ENCODE measurements around the gene GAGE1. TPM values are rescaled to one million over a fixed set of nuclear protein-coding genes. Genes with fewer than 3 reads are reported as not detected.
A peak's percentile ranks its signal among the peaks of the same experiment; 100 is the strongest.

The GAGE1 gene
- total and polyA plus RNA-seq, 2 of the 13 experiments (the other 11 are each of a cell fraction or from before 2014, with no cell fraction given) = not detected

DNA sequence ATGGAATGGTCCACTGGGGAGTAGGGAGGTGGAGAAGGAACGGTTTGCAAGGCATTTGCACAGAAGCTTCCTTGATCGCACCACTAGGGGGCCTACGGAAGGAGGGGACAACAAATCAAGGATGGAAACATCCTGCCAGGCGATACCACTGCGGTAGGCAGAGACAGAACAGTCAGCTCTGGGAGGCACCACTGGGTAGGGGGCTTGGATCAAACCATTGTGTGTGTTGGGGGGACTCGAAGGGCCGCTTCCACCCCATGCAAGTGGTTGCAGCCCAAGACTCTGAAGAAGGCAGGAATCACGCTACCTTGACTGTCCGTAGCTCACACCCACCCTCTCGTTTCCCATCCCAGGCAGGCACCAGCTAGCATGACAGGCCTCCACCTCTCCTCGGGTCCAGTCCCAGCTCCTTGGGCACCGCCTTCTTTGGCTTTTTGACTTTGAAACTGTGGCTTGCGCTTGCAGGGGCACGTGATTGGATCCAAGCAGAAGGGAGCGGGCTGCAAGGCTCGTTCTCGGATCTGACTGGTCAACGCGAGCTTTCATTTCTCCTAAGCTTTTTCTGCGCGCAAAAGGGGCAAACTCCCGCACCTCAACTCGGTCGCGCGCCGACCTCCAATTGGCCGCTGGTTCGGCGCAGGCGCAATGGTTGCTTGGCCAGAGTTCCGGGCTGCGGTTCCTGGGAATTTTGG is 28.4 kb downstream of the GAGE1 start:
- peak; percentile 56; the same call in 2 of the 3 replicates for ATAC-seq
- no TSS peak for BruUV-seq (replicated peaks)
- no peaks in the 10 kb centered on the region for H3K9me3 ChIP-seq (ENCODE audit: low read length)
- in situ Hi-C loops (cut with HindIII; ENCODE audit: extremely low pct_ligation_motif_present, low pct_unique_long_range_greater_than_20kb) (no loop called here), intact Hi-C loops (cut with micrococcal nuclease; ENCODE audit: unreplicated experiment) (loop anchor here (1.0 kb wide), 1 partner anchor 127 kb away; no protein-coding TSS in a partner anchor)
- no peak overlapping the region for H3K4me2 ChIP-seq (ENCODE audit: low read depth, low read length)
- H2AFZ ChIP-seq (ENCODE audit: low read length) = no peak overlapping the region
- peak; percentile 6 for DNase-seq (ENCODE audit: low spot score)
- no peaks in the 10 kb centered on the region for H3K27me3 ChIP-seq (ENCODE audit: control insufficient read depth in 1 of 2, insufficient read depth in 2 of 2, low read length in 2 of 2)
- 42% methylated on average over 8 of the region's 33 CpGs for WGBS (ENCODE audit: low lambda C conversion rate)
- no peaks in the 10 kb centered on the region for H3K4me1 ChIP-seq (ENCODE audit: insufficient read depth, low read length)
- H3K36me3 ChIP-seq (replicated peaks in 1 of 2; ENCODE audit: control insufficient read depth in 1 of 2, insufficient read depth in 2 of 2, low read length in 2 of 2) = no peaks in the 10 kb centered on the region
- H3K27ac ChIP-seq (ENCODE audit: extremely low read length, insufficient read depth, low read length) = no peak overlapping the region
- H4K20me1 ChIP-seq (ENCODE audit: insufficient read depth, low read length) = no peaks in the 10 kb centered on the region
- TF ChIP-seq, protein P1, sequence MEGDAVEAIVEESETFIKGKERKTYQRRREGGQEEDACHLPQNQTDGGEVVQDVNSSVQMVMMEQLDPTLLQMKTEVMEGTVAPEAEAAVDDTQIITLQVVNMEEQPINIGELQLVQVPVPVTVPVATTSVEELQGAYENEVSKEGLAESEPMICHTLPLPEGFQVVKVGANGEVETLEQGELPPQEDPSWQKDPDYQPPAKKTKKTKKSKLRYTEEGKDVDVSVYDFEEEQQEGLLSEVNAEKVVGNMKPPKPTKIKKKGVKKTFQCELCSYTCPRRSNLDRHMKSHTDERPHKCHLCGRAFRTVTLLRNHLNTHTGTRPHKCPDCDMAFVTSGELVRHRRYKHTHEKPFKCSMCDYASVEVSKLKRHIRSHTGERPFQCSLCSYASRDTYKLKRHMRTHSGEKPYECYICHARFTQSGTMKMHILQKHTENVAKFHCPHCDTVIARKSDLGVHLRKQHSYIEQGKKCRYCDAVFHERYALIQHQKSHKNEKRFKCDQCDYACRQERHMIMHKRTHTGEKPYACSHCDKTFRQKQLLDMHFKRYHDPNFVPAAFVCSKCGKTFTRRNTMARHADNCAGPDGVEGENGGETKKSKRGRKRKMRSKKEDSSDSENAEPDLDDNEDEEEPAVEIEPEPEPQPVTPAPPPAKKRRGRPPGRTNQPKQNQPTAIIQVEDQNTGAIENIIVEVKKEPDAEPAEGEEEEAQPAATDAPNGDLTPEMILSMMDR (CRISPR knock-in tag; IDR thresholded peaks at IDR 0.05) = peak; percentile 49
- TF ChIP-seq, protein P2, sequence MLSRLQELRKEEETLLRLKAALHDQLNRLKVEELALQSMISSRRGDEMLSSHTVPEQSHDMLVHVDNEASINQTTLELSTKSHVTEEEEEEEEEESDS (CRISPR knock-in tag; IDR thresholded peaks at IDR 0.05; ENCODE audit: borderline replicate concordance) = no peak
- TF ChIP-seq FOXJ3 (CRISPR knock-in tag; IDR thresholded peaks at IDR 0.05; ENCODE audit: borderline replicate concordance) (no peak), POLR2A (IDR thresholded peaks at IDR 0.05; ENCODE audit: insufficient read depth in 1 of 2, low read depth in 2 of 2, low read length in 2 of 2) (no peak), CBX5 (CRISPR knock-in tag; IDR thresholded peaks at IDR 0.05; ENCODE audit: borderline replicate concordance) (no peak), STAG1 (CRISPR knock-in tag; IDR thresholded peaks at IDR 0.05) (peak; percentile 26), SMC3 (IDR thresholded peaks at IDR 0.05; ENCODE audit: low read length) (peak; percentile 21; the same call in 1 of the 2 replicates)
- TF ChIP-seq, protein P3, sequence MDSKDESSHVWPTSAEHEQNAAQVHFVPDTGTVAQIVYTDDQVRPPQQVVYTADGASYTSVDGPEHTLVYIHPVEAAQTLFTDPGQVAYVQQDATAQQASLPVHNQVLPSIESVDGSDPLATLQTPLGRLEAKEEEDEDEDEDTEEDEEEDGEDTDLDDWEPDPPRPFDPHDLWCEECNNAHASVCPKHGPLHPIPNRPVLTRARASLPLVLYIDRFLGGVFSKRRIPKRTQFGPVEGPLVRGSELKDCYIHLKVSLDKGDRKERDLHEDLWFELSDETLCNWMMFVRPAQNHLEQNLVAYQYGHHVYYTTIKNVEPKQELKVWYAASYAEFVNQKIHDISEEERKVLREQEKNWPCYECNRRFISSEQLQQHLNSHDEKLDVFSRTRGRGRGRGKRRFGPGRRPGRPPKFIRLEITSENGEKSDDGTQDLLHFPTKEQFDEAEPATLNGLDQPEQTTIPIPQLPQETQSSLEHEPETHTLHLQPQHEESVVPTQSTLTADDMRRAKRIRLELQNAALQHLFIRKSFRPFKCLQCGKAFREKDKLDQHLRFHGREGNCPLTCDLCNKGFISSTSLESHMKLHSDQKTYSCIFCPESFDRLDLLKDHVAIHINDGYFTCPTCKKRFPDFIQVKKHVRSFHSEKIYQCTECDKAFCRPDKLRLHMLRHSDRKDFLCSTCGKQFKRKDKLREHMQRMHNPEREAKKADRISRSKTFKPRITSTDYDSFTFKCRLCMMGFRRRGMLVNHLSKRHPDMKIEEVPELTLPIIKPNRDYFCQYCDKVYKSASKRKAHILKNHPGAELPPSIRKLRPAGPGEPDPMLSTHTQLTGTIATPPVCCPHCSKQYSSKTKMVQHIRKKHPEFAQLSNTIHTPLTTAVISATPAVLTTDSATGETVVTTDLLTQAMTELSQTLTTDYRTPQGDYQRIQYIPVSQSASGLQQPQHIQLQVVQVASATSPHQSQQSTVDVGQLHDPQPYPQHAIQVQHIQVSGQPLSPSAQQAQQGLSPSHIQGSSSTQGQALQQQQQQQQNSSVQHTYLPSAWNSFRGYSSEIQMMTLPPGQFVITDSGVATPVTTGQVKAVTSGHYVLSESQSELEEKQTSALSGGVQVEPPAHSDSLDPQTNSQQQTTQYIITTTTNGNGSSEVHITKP (CRISPR knock-in tag; IDR thresholded peaks at IDR 0.05; ENCODE audit: low read depth) = peak; percentile 49; the same call in 1 of the 2 replicates
- H3K79me2 ChIP-seq (ENCODE audit: insufficient read depth, low read length) = no peaks in the 10 kb centered on the region
- CTCF ChIA-PET (ENCODE audit: low intra/inter-chr PET ratio, low total read pairs) = interaction anchor here (0.7 kb wide), 1 partner anchor 211 kb away, joined by 3 read pairs; no protein-coding TSS in a partner anchor
- FAIRE-seq = no peak
- H3K9ac ChIP-seq (ENCODE audit: insufficient read depth, low read depth, low read length) = no peak overlapping the region
- no peak overlapping the region for H3K4me3 ChIP-seq (replicated peaks in 1 of 3; ENCODE audit: insufficient read depth in 1 of 3, low read depth in 2 of 3, low read length in 3 of 3)
- POLR2A ChIA-PET = no interaction called here

All from HepG2 (cell line).